Activated CD4-positive, alpha-beta T cell treated with anti-CD3 and anti-CD28 coated beads, Interleukin-2, amount 50 U/mL, for 16 hours (primary cell): ENCODE measurements around the gene SMOC2.

Experiments used
- DNase-seq: peaks from one replicate; pipeline ENCODE4 v3.0.0-alpha.2; 2020

Gene SMOC2

DNA sequence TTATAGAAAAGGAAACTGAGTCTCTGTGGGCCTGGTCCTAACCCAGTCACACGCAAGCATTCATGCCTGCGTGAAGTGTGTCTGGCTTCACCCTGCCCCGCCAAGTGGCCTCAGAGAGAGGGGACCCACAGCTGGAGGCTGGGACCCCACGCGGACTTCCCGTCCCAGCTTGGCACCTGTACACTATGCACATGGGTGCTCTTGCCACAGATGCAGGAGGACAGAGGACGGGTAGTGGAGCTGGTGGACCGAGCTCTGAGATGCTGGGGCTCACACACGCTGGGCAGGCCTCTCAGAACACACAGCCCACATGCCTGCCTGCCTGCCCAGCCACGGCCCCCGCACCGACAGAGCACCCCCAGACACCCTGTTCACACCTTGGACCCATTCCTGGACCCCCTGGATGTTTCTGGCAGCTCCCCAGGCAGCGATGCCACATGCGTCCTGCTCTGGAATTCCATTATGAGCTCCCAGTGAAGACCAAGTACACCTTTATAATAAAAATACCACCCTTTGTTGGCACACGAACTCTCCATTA is 24.9 kb upstream of the SMOC2 start:
- no peak for DNase-seq

DNA sequence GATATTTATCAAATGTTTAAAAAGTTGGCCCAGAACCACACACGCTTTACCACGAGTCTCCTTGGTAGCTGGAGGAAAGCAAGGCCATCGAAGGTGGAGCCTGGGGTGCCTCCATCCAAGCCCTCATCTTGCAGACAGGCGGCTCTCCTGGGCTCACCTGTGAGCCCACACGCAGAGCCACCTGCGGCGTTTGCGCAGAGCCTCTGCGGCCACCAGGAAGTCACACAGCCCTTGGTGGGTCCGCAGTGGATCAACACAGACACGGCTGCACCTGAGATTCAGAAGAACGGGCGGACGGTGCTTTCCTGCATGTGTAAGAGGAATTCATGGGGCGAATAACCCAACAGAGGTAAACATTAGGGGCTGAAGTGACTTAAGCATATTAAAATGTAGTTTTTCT is 24.5 kb upstream of the SMOC2 start:
- no peak for DNase-seq

DNA sequence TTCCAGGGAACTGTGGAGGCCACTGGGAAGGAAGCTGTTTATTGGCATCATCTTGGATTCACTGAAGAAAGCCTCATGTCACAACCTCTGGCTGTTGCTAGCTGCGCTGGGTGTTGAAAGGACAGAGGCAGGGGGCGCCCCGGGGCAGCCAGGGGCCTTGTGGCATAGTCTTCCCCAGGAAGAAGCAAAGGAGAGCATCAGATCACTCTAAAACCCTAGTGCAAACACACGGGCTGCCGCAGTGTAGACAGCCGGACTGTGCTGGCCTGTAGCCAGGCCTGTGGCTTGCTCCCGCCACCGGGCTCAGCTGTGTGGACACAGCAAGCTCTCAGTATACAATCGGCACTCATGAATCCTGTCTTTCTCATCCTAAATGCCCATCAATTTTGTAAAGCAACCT is 23.8 kb upstream of the SMOC2 start:
- DNase-seq, result no peak

DNA sequence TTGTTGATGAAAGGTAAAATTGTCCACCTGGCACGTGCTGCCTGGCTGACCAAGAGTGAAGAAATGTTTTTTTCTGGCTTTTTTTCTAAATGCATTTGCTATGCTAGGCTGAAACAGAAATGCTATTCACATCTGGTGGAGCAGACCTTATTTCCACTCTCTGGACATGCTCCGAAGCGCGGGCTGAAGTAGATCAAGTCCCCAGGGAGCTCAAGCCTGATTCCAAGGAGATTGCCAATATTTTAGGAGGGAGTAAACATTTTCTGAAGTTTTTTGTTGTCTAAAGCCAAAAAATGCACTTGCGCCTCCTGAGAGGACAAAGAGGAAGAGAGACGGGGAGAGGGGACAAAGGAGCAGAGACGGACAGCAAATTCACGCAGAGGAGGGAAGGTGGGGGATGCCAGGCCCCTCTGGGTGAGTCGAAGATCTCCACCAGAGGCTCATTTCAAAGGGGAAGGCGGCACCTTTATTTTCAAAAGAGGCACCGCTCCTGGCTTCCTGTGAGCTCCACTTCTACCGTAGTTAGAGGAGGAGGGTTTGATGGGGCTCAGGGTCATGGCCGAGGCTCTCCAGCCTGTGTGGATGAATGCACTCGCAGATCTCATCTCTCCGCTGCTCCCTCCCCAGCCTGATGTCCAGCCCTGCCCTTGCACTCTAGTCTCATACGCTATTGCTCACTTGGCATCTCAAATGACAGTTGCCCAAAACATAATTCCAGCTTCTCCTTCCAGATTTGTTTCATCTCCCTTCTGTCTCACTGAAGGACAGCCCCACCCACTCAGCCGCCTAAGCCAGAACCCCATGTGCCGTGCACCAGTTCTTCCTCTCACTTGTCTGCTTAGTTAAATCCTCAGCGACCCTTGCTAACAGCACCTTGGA is 23.1 kb upstream of the SMOC2 start:
- no peak for DNase-seq

DNA sequence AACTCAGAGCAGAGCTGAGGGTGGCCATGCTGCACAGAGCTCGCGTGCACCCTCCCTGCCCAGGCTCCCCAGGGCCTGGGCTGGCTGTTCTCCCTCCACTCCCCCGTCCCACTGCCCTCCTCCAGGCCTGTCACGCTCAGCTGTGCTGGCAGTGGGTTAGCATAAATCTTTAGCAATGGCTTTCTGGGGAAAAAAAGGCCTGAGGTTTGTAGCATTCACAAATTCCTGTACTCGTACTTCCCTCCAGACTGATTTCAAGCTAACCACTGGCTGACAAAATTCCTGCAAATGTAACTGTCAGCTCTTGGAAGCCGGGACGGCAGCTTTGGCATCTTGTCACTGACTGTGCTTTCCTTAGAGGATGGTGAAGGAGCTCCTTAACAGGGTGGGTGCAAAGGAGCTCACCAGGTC is 22.3 kb upstream of the SMOC2 start:
- no peak for DNase-seq

DNA sequence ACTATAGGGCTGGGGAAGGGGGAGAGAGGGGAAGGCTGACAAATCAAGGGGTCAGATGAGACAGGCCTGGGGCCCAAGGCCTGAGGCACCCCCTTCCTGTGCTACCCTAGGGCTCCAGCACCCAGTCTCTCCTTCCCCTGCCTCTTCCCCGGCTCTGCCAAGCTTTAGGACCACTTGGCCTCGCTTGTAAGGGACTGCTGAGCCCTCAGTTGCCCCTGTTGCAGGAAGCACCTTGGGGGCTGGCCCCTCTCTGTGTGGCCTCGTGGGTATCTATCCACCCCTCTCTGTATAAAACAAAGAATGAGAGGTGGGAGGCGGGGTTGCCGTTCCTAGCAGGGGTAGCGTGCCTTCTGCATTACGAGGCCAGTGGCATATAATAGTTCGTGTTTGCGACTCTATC is 21.4 kb upstream of the SMOC2 start:
- DNase-seq, result no peak

DNA sequence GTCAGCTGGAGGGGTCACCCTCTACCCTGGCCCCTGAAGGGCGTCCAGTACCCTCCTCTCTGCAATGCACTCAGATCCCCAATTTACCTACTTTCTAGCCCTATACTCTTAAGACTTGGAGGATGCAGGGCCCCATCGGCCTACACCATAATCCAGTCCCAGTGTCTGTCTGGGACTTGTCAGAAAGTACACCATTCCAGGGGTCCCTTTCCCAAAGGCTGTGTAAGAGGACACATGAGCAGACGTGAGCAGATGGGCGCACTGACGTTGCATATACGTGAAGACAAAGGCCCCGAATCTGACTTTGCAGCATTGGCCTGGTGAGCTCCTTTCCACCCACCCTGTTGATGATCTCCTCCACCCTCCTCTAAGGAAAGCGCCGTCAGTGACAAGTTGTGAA is 20.9 kb upstream of the SMOC2 start:
- no peak for DNase-seq

DNA sequence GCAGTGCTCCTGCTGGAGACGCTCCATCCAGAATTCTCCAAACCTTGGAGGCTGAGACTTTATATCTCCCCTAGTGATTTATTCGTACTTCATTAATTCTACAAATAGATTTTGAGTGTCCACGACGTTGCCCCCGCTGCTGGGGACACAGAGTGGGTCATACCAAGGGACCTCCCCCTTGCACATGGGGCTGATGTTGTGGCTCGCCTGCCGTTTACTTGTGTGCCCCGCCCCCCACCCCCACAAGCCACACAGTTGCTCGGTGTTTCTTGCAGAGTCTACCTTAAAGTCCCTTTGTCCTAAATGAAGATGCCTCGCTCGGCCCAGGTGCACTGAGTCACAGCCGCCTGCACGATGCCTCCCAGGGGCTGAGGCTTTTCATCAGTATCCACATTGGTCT is 20.3 kb upstream of the SMOC2 start:
- DNase-seq, result no peak

DNA sequence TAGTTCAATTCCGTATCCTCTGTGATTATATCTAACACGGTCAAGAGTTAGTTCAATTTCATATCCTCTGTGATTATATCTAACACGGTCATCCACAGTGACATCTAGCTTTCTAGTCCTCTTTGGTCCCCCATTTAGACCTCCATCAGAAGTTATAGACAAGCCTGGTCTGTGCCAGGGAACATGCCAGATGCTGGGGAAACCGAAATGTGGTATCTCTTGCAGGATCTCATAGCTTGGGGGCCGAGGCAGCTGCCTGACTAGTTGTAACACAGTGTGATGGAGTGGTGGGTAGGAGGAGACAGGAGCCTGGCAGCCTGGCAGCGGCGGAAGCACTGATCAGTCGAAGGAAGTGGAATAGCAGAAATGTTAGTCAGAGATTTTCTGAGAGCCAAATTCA is 13.8 kb upstream of the SMOC2 start:
- no peak for DNase-seq

DNA sequence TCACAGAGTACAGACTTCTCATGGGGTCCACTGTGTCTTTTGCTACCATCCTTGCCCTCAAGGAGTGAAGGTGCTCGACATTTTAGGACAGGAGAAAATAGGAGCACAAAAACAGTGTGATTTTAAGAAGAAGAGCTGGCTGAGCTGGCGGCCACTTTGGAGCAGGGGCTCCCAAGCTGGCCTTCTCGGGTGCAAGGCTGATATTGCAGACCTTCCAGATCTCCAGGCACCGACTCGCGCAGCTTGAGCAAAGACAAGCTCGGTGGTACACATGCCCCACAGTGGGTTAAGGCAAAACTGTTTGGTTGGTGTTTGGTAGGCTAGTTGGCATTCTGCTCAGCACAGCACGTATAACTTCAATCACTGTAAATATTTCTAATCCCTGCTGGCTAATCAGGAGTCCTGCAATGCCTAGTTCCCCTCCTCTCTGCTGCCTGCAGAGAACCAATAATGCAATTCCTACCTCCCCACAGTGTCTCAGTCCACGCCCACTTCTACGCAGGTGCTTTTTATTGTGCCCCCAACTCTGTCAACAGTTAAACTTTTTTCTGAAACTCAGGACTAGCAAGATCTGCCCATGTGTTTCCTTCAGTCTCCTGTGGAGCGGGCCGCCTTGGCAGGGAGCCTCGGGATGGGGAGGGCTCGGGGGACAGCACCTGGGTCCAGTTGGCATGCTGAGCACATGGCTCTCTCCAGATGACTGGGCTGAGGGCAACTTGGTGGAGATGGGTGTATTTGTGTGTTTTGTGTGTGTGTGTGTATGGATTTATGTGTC is 12.7 kb upstream of the SMOC2 start:
- DNase-seq, result no peak

DNA sequence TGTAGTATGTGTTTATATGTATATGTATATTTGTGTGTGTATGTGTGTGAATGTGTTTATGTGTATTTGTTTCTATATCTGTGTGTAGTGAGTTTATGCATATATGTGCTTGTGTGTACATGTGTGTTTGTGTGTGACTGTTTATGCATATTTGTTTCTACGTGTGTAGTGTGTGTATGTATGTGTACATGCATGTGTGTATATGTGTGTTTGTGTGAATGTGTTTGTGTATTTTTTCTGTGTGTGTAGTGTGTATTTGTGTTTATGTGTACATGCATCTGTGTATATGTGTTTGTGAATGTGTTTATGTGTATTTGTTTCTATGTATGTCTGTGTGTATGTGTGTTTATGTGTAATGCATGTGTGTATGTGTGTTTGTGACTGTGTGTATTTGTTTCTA is 12.1 kb upstream of the SMOC2 start:
- DNase-seq, result no peak

DNA sequence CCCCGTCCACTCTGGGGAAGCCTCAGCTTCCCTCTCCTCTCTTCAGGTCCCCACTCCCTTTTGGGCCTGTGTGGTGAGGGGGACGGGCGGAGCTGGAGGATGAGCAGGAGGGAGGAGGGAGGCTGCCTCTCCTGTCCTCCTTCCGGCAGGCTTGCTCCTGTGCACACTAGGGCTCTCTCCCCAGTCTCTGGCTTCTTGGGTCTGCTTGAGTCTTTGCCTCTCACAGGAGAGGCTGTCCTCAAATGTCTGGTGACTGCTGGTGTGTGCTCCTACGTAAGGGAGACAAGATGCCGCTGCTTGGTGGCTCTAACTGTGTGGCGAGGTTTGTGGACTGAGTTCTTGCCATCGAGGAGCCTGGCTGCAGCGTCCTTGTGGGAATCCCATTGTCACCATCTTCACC is 8.8 kb upstream of the SMOC2 start:
- no peak for DNase-seq

DNA sequence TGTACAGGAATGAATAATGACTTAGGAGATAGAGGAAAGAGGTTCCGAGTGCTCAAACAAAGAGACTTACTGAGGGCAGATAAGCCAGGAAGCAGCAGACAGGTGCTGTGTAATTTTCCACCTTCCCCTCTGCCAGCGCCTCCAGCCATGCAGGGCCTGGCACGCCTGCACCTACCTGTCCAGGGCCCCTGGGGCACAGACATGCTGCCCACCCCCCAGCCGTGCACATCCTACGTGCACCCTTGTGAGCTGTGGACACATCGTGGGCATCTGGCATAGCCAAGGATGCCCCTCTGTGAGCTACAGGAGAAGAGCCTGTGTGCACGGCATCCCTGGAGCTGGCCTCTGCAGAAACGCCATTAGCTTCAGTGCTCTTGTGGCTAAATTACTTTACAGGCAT is 7.1 kb upstream of the SMOC2 start:
- DNase-seq, result no peak

DNA sequence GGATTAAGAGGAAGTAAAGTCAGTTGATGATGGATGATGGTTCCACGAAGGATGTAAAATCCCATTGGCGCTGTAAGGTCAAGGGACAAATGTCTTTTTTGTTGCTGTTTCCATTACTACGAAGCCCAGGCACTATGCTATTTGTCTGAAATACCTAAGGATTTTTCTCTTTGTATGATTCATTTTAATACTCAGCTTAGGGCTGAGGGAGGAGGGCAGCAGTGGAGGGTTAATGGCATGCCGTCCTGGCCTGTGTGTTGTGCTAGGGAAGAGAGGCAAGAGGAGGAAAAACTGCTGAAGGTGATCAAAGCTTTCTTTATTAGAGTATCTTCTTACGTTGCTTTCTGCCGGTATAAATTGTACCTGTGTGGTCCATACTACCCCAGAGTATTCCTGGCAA is 6.5 kb upstream of the SMOC2 start:
- DNase-seq, result no peak

DNA sequence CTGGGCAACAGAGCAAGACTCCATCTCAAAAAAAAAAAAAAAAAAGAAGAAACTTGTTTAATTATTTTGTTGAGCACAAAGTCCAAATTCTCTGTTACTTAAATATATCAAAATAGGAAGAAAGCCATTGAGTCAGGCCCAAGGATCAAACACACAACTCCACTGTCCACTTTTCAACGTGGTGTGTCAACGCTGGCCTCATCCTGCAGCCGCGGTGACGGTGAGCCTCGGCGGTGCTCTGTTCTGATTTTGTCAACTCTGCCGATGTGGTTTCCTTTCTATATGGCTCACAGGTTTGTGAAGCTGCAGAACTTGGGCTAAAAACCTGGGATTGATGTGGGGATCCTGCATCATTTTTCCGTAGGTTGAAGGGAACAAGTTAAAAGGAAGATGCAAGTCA is 3.2 kb upstream of the SMOC2 start:
- no peak for DNase-seq

DNA sequence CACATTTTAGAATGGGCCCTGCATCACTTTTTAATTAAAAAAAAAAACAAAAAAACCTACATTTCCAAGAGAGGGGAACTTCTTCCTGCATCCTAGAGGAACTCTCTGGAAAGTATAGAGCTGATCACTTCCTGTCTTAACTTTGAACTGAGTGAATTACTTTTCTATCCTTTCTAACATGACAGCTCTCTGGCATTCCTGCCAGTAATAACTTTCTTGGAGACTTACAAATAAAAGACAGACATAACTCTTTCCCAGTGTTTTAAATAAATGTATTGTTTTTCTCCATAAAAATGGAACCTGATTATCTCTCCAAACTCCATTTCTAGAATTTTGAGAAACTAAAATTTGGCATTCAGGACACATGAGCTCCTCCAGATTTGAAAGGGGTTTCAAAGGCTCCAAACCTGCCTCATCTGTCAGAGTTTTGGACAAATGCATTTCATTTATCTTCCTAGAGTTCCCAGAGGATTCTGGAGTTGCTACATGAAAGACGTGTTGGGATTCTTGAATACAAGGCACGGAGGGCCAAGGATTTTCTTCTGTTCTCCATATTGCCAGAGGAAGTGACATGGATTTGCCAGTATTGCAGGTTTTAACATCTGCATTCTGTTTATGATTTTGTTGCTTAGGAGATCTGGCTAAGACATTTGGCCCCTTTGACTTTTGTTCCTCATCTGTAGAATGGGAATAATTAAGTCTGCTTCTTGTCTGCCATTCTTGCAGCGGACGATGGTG is 2.0 kb upstream of the SMOC2 start:
- no peak for DNase-seq

DNA sequence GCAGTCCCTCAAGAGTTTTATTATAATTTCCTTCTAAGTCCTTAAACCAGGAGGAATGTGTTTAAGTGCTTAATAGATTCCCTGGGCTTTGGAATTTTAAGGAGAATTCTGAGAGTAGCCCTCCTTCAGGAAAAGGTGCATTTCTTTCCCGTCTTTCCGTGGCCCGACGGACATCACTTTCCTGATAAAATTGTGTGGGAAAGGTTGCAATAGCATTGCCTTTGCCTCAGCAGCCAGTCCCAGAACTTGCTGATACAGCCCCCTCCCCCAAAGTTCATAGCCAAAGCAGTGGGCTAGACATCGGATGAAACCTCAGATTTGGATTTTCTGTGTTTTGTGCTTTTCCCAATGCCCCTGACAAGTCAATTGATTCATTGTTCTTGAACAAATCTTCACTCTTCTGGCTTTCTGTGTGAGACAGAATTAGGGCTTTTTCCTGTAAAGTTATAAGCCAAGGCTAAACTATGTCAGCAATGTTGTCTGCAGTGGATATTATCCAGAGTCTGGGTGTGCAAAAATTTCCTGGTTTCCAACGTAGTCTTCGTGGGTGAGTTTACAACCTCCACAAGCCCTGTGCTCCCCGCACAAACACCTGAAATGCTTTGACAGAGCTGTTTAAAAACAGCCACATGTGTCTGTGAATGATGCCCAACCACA is 1.1 kb upstream of the SMOC2 start:
- no peak for DNase-seq

DNA sequence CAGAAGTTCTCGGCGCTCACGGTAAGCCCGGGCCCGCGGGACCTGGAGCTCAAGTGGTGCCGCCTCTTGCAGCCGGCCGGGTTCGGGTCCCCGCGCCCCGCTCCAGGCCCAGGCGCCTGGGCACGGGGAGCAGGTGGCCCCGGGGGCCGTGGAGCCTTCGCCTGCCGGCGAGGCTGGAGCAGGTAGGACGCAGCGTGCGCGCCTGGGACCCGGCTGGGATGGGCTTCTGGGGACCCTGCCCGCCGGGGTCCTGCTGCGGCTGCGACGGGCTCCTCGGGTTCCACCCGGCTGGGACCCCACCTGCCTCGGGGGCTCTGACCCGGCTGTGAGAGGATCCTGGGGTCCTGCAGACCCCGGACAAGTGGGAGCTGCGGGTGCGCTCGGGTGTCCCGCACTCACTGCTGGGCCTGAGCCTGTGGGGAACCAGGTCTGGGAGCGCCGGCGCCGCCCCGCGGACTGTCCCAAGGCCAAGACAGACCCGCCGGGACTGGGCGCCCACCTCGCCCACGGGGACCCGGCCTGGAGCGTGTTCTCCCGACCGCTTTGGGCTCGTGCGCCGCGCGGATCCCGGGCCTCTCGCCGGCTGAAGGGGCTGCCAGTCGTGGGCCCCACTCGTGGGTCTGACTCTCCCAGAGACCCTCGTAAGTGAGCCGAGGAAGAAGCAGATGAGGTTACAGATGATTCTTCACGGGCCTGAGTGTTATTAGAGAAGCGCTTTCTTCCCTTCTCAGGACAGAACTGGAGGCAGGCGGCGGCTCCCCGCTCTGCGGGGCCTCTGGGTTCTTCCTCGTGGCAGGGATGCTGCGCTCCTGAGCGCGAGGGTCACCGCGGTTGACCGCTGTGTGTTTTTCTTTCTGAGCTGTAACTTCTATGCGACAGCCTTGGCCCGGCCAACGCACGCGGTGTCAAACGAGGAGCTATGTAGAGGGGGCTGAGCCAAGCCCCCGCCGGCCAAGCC is 729 bp downstream of the SMOC2 start:
- no peak for DNase-seq

DNA sequence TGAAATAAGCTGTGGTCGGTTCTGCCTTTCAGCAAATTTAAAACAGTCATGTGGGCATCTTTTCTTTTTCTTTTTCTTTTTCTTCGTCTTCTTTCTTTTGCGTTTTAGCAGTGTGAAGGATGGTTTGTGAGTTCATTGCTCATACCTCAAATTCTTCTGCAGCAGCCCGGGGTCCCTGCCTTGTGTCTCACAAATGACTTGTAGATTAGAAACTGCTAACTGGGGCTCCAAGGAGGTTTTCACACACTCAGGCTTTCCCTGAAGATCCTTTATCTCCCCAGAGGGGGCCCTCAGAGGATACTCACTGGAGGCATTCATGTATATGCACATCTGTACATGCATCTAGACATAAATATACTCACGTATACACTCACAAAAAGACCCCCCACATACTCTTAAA is 1.7 kb downstream of the SMOC2 start:
- DNase-seq, result no peak

DNA sequence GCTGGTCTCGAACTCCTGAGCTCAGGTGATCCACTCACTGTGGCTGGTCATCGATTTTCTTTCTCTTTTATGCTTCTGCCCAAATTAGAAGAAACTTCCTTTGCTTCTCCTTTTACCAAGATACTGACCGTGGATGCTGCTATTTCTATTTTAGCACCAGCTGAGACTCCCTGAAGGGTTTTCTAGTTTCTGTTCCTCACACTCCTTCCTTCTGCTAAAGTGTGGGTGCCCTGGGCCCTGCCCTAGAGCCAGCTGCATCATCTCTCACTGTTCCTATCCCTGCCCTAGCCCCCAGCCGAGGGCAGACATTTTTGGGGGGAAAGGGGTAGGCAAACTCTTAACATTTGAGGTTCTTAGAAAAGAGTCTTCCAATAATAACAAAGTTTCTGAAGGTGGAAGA is 6.3 kb downstream of the SMOC2 start:
- DNase-seq, result no peak

DNA sequence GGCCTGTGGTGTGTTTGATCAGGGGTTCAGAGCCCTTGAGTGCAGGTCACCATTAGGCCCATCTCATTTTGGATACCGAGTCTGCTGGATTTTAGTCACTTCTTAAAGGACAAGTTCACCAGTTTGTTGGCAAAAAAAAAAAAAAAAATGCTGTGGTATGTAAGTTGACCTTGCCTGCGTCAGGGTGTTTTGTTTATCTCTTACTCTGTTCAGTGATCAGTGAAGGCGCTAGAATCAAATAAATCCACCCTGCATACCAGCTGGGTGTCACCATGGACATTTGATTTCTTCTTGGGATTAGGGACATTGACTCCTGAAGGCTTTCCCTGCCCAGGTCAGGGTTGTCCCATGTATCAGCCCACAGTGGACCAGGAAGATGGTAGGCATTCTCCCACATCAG is 6.7 kb downstream of the SMOC2 start:
- no peak for DNase-seq
